ES-I3 (cell line): ENCODE results near the gene RAD1.
A peak's percentile ranks its signal among the peaks of the same experiment; 100 is the strongest.
"Not testable (repeated sequence)": the region's sequence is repeated elsewhere in the genome, so short reads cannot be mapped to it uniquely, and the experiment has no call there.

Experiments used
- H3K36me3 ChIP-seq: 2 replicates; pipeline ENCODE4 v1.6.1; 2013; ENCODE audit warnings: mild to moderate bottlenecking, low read length, control low read depth, moderate library complexity; ENCODE audit not compliant: insufficient read depth
- H3K4me1 ChIP-seq: 2 replicates; pipeline ENCODE4 v1.6.1; 2013; ENCODE audit warnings: mild to moderate bottlenecking, control low read depth, low read length; ENCODE audit not compliant: insufficient read depth
- H3K9ac ChIP-seq: 2 replicates; pipeline ENCODE4 v1.6.1; 2013; ENCODE audit warnings: low read depth, mild to moderate bottlenecking, low read length, moderate library complexity
- H3K9me3 ChIP-seq: 2 replicates; pipeline ENCODE4 v1.6.1; 2013; ENCODE audit warnings: mild to moderate bottlenecking, low read length, moderate library complexity; ENCODE audit not compliant: control insufficient read depth, insufficient read depth

The RAD1 gene

GRCh38 chr5:34927785-34928184 lies 12.5 kb upstream of the RAD1 start:
- H3K9me3 ChIP-seq, result no peaks in the 10 kb centered on the region
- H3K9ac ChIP-seq, result no peak overlapping the region
- H3K36me3 ChIP-seq, result peaks cover 10% of the 10 kb centered on the region; the same call in 1 of the 2 replicates
- H3K4me1 ChIP-seq, result peaks cover 10% of the 10 kb centered on the region; the same call in 1 of the 2 replicates

- Histone ChIP-seq H3K4me1 (peaks cover 7% of the 10 kb centered on the region; the same call in 1 of the 2 replicates), H3K9me3 (no peaks in the 10 kb centered on the region), H3K9ac (no peak overlapping the region), H3K36me3 (peaks cover 10% of the 10 kb centered on the region; the same call in 1 of the 2 replicates)
Measured at GRCh38 chr5:34926318-34926888, 11.1 kb upstream of the RAD1 start.

- Histone ChIP-seq H3K9me3 (no peaks in the 10 kb centered on the region), H3K36me3 (peaks cover 16% of the 10 kb centered on the region; the same call in 1 of the 2 replicates), H3K4me1 (peaks cover 7% of the 10 kb centered on the region; the same call in 1 of the 2 replicates), H3K9ac (no peak overlapping the region)
Measured at GRCh38 chr5:34924462-34924765, 9.1 kb upstream of the RAD1 start.

GRCh38 chr5:34923694-34924461 lies 8.6 kb upstream of the RAD1 start:
- Histone ChIP-seq H3K9ac (no peak overlapping the region), H3K9me3 (no peaks in the 10 kb centered on the region), H3K4me1 (peaks cover 7% of the 10 kb centered on the region; the same call in 1 of the 2 replicates), H3K36me3 (peaks cover 16% of the 10 kb centered on the region; the same call in 1 of the 2 replicates)

- not testable (repeated sequence) for H3K4me1 ChIP-seq, H3K9ac ChIP-seq, H3K9me3 ChIP-seq
- H3K36me3 ChIP-seq, result peaks cover 16% of the 10 kb centered on the region; the same call in 1 of the 2 replicates
Measured at GRCh38 chr5:34923256-34923655, 8.0 kb upstream of the RAD1 start.

- H3K9me3 ChIP-seq, result no peaks in the 10 kb centered on the region
- H3K36me3 ChIP-seq, result peaks cover 12% of the 10 kb centered on the region; the same call in 1 of the 2 replicates
- H3K4me1 ChIP-seq, result peaks cover 11% of the 10 kb centered on the region; the same call in 1 of the 2 replicates
- no peak overlapping the region for H3K9ac ChIP-seq
Measured at GRCh38 chr5:34919077-34919476, 3.8 kb upstream of the RAD1 start.

- Histone ChIP-seq H3K9me3 (no peaks in the 10 kb centered on the region), H3K36me3 (peaks cover 10% of the 10 kb centered on the region; the same call in 1 of the 2 replicates), H3K9ac (no peak overlapping the region), H3K4me1 (peaks cover 9% of the 10 kb centered on the region; the same call in 1 of the 2 replicates)
Measured at GRCh38 chr5:34918025-34918424, 2.7 kb upstream of the RAD1 start.

GRCh38 chr5:34916518-34916917 lies 1.2 kb upstream of the RAD1 start:
- Histone ChIP-seq H3K4me1 (peaks cover 7% of the 10 kb centered on the region; the same call in 1 of the 2 replicates), H3K36me3 (peaks cover 18% of the 10 kb centered on the region), H3K9me3 (no peaks in the 10 kb centered on the region), H3K9ac (peak overlapping the region; percentile 98)

GRCh38 chr5:34915856-34916192 lies 520 bp upstream of the RAD1 start:
- peaks cover 7% of the 10 kb centered on the region; the same call in 1 of the 2 replicates for H3K4me1 ChIP-seq
- H3K36me3 ChIP-seq, result peaks cover 23% of the 10 kb centered on the region
- H3K9me3 ChIP-seq, result no peaks in the 10 kb centered on the region
- H3K9ac ChIP-seq, result peak overlapping the region; percentile 98

GRCh38 chr5:34914671-34915138 lies 599 bp downstream of the RAD1 start:
- no peaks in the 10 kb centered on the region for H3K9me3 ChIP-seq
- peaks cover 18% of the 10 kb centered on the region for H3K36me3 ChIP-seq
- peak overlapping the region; percentile 98 for H3K9ac ChIP-seq

GRCh38 chr5:34913072-34913471 lies 2.2 kb downstream of the RAD1 start:
- H3K9me3 ChIP-seq, result no peaks in the 10 kb centered on the region
- H3K9ac ChIP-seq, result no peak overlapping the region
- peaks cover 7% of the 10 kb centered on the region; the same call in 1 of the 2 replicates for H3K4me1 ChIP-seq
- peaks cover 18% of the 10 kb centered on the region for H3K36me3 ChIP-seq

More at GRCh38 chr5:34914671-34915138, 599 bp downstream of the RAD1 start:
- peaks cover 7% of the 10 kb centered on the region; the same call in 1 of the 2 replicates for H3K4me1 ChIP-seq

GRCh38 chr5:34905564-34905963 lies 9.7 kb downstream of the RAD1 start:
- H3K4me1 ChIP-seq, result no peaks in the 10 kb centered on the region
- H3K9ac ChIP-seq, result no peak overlapping the region
- peaks cover 7% of the 10 kb centered on the region; the same call in 1 of the 2 replicates for H3K36me3 ChIP-seq
- H3K9me3 ChIP-seq, result no peaks in the 10 kb centered on the region

GRCh38 chr5:34903260-34903659 lies 12.0 kb downstream of the RAD1 start:
- Histone ChIP-seq H3K9ac (no peak overlapping the region), H3K36me3 (peaks cover 7% of the 10 kb centered on the region; the same call in 1 of the 2 replicates), H3K4me1 (0 out of 2 replicates have a peak, but pooled peaks cover 5% of the 10 kb centered on the region), H3K9me3 (no peaks in the 10 kb centered on the region)

- H3K36me3 ChIP-seq, result peaks cover 8% of the 10 kb centered on the region
- H3K9ac ChIP-seq, result no peak overlapping the region
- no peaks in the 10 kb centered on the region for H3K9me3 ChIP-seq
Measured at GRCh38 chr5:34900652-34901051, 14.7 kb downstream of the RAD1 start.

GRCh38 chr5:34899066-34899465 lies 16.2 kb downstream of the RAD1 start:
- Histone ChIP-seq H3K36me3 (peaks cover 8% of the 10 kb centered on the region), H3K9me3 (no peaks in the 10 kb centered on the region), H3K4me1 (peaks cover 8% of the 10 kb centered on the region; the same call in 1 of the 2 replicates), H3K9ac (no peak overlapping the region)

More at GRCh38 chr5:34900652-34901051, 14.7 kb downstream of the RAD1 start:
- peaks cover 8% of the 10 kb centered on the region; the same call in 1 of the 2 replicates for H3K4me1 ChIP-seq
